ENCODE measurements around the gene SPOCK1. TPM values are rescaled to one million over a fixed set of nuclear protein-coding genes. Genes with fewer than 3 reads are reported as not detected.

Gene SPOCK1
- total and polyA plus RNA-seq, 2 of the 13 experiments (the other 11 are each of a cell fraction or from before 2014, with no cell fraction given), result 0.18 to 0.29 TPM

GRCh38 chr5:137431051-137431450 lies 68.1 kb downstream of the SPOCK1 start:
- Histone ChIP-seq H3K4me1 (ENCODE audit: insufficient read depth, low read length) (no peaks in the 10 kb centered on the region), H3K79me2 (ENCODE audit: insufficient read depth, low read length) (no peaks in the 10 kb centered on the region), H3K9me3 (ENCODE audit: low read length) (no peaks in the 10 kb centered on the region), H3K4me3 (replicated peaks in 1 of 3; ENCODE audit: insufficient read depth in 1 of 3, low read depth in 2 of 3, low read length in 3 of 3) (no peak overlapping the region), H3K4me2 (ENCODE audit: low read depth, low read length) (no peak overlapping the region), H3K36me3 (replicated peaks in 1 of 2; ENCODE audit: control insufficient read depth in 1 of 2, insufficient read depth in 2 of 2, low read length in 2 of 2) (no peaks in the 10 kb centered on the region), H3K9ac (ENCODE audit: insufficient read depth, low read depth, low read length) (no peak overlapping the region), H3K27ac (ENCODE audit: extremely low read length, insufficient read depth, low read length) (no peak overlapping the region), H2AFZ (ENCODE audit: low read length) (no peak overlapping the region), H4K20me1 (ENCODE audit: insufficient read depth, low read length) (no peaks in the 10 kb centered on the region), H3K27me3 (ENCODE audit: control insufficient read depth in 1 of 2, insufficient read depth in 2 of 2, low read length in 2 of 2) (no peaks in the 10 kb centered on the region)
- ChIA-PET POLR2A (no interaction called here), CTCF (ENCODE audit: low intra/inter-chr PET ratio, low total read pairs) (no interaction called here)
- in situ Hi-C loops (cut with HindIII; ENCODE audit: extremely low pct_ligation_motif_present, low pct_unique_long_range_greater_than_20kb) (no loop called here), intact Hi-C loops (cut with micrococcal nuclease; ENCODE audit: unreplicated experiment) (no loop called here)
- WGBS (ENCODE audit: low lambda C conversion rate), result 8% methylated on average over 2 of the region's 2 CpGs
- no peak for DNase-seq (ENCODE audit: low spot score)
- no peak for FAIRE-seq
- BruUV-seq (replicated peaks), result no TSS peak
- ATAC-seq, result no peak
- TF ChIP-seq MEIS1 (CRISPR knock-in tag; IDR thresholded peaks at IDR 0.05; ENCODE audit: borderline replicate concordance), result no peak
- TF ChIP-seq ATF1 (CRISPR knock-in tag; IDR thresholded peaks at IDR 0.05), result no peak
- TF ChIP-seq BORCS8-MEF2B (CRISPR knock-in tag; IDR thresholded peaks at IDR 0.05), result no peak
- no peak for TF ChIP-seq ZNF512B (CRISPR knock-in tag; IDR thresholded peaks at IDR 0.05; ENCODE audit: borderline replicate concordance)
- TF ChIP-seq, protein P1, sequence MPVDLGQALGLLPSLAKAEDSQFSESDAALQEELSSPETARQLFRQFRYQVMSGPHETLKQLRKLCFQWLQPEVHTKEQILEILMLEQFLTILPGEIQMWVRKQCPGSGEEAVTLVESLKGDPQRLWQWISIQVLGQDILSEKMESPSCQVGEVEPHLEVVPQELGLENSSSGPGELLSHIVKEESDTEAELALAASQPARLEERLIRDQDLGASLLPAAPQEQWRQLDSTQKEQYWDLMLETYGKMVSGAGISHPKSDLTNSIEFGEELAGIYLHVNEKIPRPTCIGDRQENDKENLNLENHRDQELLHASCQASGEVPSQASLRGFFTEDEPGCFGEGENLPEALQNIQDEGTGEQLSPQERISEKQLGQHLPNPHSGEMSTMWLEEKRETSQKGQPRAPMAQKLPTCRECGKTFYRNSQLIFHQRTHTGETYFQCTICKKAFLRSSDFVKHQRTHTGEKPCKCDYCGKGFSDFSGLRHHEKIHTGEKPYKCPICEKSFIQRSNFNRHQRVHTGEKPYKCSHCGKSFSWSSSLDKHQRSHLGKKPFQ (CRISPR knock-in tag; IDR thresholded peaks at IDR 0.05; ENCODE audit: insufficient replicate concordance), result no peak
- TF ChIP-seq ZSCAN5A (CRISPR knock-in tag; IDR thresholded peaks at IDR 0.05; ENCODE audit: borderline replicate concordance), result no peak
- TF ChIP-seq, protein P2, sequence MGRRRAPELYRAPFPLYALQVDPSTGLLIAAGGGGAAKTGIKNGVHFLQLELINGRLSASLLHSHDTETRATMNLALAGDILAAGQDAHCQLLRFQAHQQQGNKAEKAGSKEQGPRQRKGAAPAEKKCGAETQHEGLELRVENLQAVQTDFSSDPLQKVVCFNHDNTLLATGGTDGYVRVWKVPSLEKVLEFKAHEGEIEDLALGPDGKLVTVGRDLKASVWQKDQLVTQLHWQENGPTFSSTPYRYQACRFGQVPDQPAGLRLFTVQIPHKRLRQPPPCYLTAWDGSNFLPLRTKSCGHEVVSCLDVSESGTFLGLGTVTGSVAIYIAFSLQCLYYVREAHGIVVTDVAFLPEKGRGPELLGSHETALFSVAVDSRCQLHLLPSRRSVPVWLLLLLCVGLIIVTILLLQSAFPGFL (CRISPR knock-in tag; IDR thresholded peaks at IDR 0.05), result no peak
- TF ChIP-seq, protein P3, sequence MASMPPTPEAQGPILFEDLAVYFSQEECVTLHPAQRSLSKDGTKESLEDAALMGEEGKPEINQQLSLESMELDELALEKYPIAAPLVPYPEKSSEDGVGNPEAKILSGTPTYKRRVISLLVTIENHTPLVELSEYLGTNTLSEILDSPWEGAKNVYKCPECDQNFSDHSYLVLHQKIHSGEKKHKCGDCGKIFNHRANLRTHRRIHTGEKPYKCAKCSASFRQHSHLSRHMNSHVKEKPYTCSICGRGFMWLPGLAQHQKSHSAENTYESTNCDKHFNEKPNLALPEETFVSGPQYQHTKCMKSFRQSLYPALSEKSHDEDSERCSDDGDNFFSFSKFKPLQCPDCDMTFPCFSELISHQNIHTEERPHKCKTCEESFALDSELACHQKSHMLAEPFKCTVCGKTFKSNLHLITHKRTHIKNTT (CRISPR knock-in tag; IDR thresholded peaks at IDR 0.05), result no peak
- TF ChIP-seq ZNF773 (CRISPR knock-in tag; IDR thresholded peaks at IDR 0.05; ENCODE audit: borderline replicate concordance), result no peak
- TF ChIP-seq ZNF777 (CRISPR knock-in tag; IDR thresholded peaks at IDR 0.05), result no peak
- no peak for TF ChIP-seq ISX (CRISPR knock-in tag; conservative IDR thresholded peaks at IDR 0.05)
- no peak for TF ChIP-seq GATAD2A (CRISPR knock-in tag; IDR thresholded peaks at IDR 0.05)
- TF ChIP-seq TBL1XR1 (IDR thresholded peaks at IDR 0.05; ENCODE audit: borderline replicate concordance, low read length, partially characterized antibody), result no peak
- TF ChIP-seq ZBTB7A (CRISPR knock-in tag; IDR thresholded peaks at IDR 0.05), result no peak
- TF ChIP-seq EEA1 (CRISPR knock-in tag; IDR thresholded peaks at IDR 0.05; ENCODE audit: borderline replicate concordance), result no peak
- TF ChIP-seq ATRX (CRISPR knock-in tag; IDR thresholded peaks at IDR 0.05; ENCODE audit: borderline replicate concordance), result no peak
- no peak for TF ChIP-seq ZNF569 (CRISPR knock-in tag; IDR thresholded peaks at IDR 0.05; ENCODE audit: borderline replicate concordance)
